K562 (cell line): Measurements from ENCODE around the gene MED15.

ENCODE experiments used
- CTCF ChIP-seq, 3 experiments: IDR thresholded peaks in 2 of 3; conservative IDR thresholded peaks in 1 of 3; 2 replicates each; pipeline ENCODE4 v1.5.1; 2011 to 2012; ENCODE audit warnings: low read length in 3 of 3, mild to moderate bottlenecking in 3 of 3, control low read depth in 2 of 3, improper control_type of control experiment in 1 of 3, inconsistent platforms in 1 of 3, low read depth in 1 of 3, mixed read lengths in 1 of 3, moderate library complexity in 1 of 3; ENCODE audit not compliant: insufficient read depth in 2 of 3
- FOXJ3 ChIP-seq: sonication (generic); formaldehyde crosslinking; IDR thresholded peaks from 2 replicates; pipeline ENCODE4 v1.4.0; 2020; ENCODE audit warnings: mild to moderate bottlenecking, missing genetic modification reagents
- HMG20A ChIP-seq: fragments of 450-650 bp; formaldehyde crosslinking; conservative IDR thresholded peaks from 2 replicates; pipeline ENCODE4 v1.4.0; 2020; ENCODE audit warnings: mild to moderate bottlenecking, mixed read lengths
- MYC ChIP-seq, 2 experiments: fragments of 250-450 bp in 1 of 2; sonication (Bioruptor Pico) in 1 of 2; IDR thresholded peaks; 2 replicates each; pipeline versions ENCODE4 v1.5.1 to v1.6.1; 2012 to 2021; ENCODE audit warnings: low read depth in 2 of 2, borderline replicate concordance in 1 of 2, improper control_type of control experiment in 1 of 2, low read length in 1 of 2, mild to moderate bottlenecking in 1 of 2, moderate library complexity in 1 of 2
- POLR2AphosphoS5 ChIP-seq: IDR thresholded peaks from 2 replicates; pipeline ENCODE4 v1.6.1; 2011; ENCODE audit warnings: mild to moderate bottlenecking, low read depth, low read length, moderate library complexity; ENCODE audit not compliant: control insufficient read depth, insufficient read depth
- SAP30 ChIP-seq: fragments of 200-600 bp; sonication (generic); IDR thresholded peaks from 2 replicates; pipeline ENCODE4 v1.6.1; 2012; ENCODE audit warnings: borderline replicate concordance, low read depth, mild to moderate bottlenecking, moderate library complexity, low read length, control low read depth, inconsistent platforms; ENCODE audit not compliant: insufficient read depth, poor library complexity, severe bottlenecking
- TAF15 ChIP-seq: fragments of 200-400 bp; formaldehyde crosslinking; IDR thresholded peaks from 2 replicates; pipeline ENCODE4 v1.6.1; 2017; ENCODE audit warnings: mild to moderate bottlenecking, low read depth, low read length, moderate library complexity
- TSHZ1 ChIP-seq: fragments of 250-450 bp; sonication (Bioruptor Pico); IDR thresholded peaks from 2 replicates; pipeline ENCODE4 v1.4.0; 2020; ENCODE audit warnings: mild to moderate bottlenecking, moderate library complexity
- ZNF232 ChIP-seq: sonication (generic); formaldehyde crosslinking; IDR thresholded peaks from 2 replicates; pipeline ENCODE4 v1.8.0; 2022; ENCODE audit warnings: mild to moderate bottlenecking, missing genetic modification reagents
- ZNF561 ChIP-seq: fragments of 450-650 bp; formaldehyde crosslinking; conservative IDR thresholded peaks from 2 replicates; pipeline ENCODE4 v1.4.0; 2020; ENCODE audit warnings: mild to moderate bottlenecking, moderate library complexity

GRCh38 chr22:20625270-20625669 is 117.9 kb downstream of the MED15 start:
- TF ChIP-seq TAF15 (no peak), ZNF561 (no peak), MYC (IDR thresholded peaks at IDR 0.05; ENCODE audit: low read depth, low read length) (no peak), MYC (CRISPR knock-in tag; IDR thresholded peaks at IDR 0.05; ENCODE audit: borderline replicate concordance, low read depth) (no peak), CTCF (IDR thresholded peaks at IDR 0.05 in 2 of 3, conservative IDR thresholded peaks at IDR 0.05 in 1 of 3; ENCODE audit: insufficient read depth in 2 of 3, low read depth in 1 of 3, low read length in 3 of 3) (no peak), ZNF232 (CRISPR knock-in tag) (no peak), POLR2AphosphoS5 (no peak), TSHZ1 (CRISPR knock-in tag) (no peak), FOXJ3 (CRISPR knock-in tag) (no peak), HMG20A (CRISPR knock-in tag) (no peak), SAP30 (no peak)
